ENCODE measurements around the gene SELENOO. TPM values are rescaled to one million over a fixed set of nuclear protein-coding genes. Genes with fewer than 3 reads are reported as not detected.

Gene SELENOO
- total and polyA plus RNA-seq, 3 donors from 2014 or later: 20.8 to 66.8 (median 57.9) TPM

- whole genome bisulfite sequencing, 2 donors: 0% methylated on average over 46 of the region's 70 CpGs; no CpG with 5 or more reads in 1 of the 2 donors
- TF ChIP-seq POLR2A (IDR thresholded peaks at IDR 0.05): no peak
- no peak overlapping the region for H3K27ac ChIP-seq
- peaks cover 4% of the 10 kb centered on the region for H3K4me1 ChIP-seq
- H3K4me3 ChIP-seq: peak overlapping the region; percentile 34 to 40
- intact Hi-C loops (cut with DNase I; ENCODE audit: low total_unique reads): no loop called here
- H3K9me3 ChIP-seq: no peaks in the 10 kb centered on the region
- H3K36me3 ChIP-seq (ENCODE audit: low read depth, missing control alignments): no peaks in the 10 kb centered on the region
- no peak for DNase-seq
- no peaks in the 10 kb centered on the region for H3K27me3 ChIP-seq
Observed at GRCh38 chr22:50169774-50170341, 31.0 kb upstream of the SELENOO start.

- H3K9me3 ChIP-seq: no peaks in the 10 kb centered on the region
- H3K4me3 ChIP-seq: peak within 1 kb of the TSS; percentile 36 to 40
- intact Hi-C loops (cut with DNase I; ENCODE audit: low total_unique reads): no loop called here
- peaks cover 4% of the 10 kb centered on the region for H3K4me1 ChIP-seq
- H3K36me3 ChIP-seq (ENCODE audit: low read depth, missing control alignments): no peaks in the 10 kb centered on the region
- H3K27ac ChIP-seq: no peak within 1 kb of the TSS
- H3K27me3 ChIP-seq: no peaks in the 10 kb centered on the region
- 18 to 46% methylated on average over 6 to 39 of the region's 105 CpGs for WGBS, 2 donors
- DNase-seq: no peak
- TF ChIP-seq CTCF (IDR thresholded peaks at IDR 0.05): no peak
- TF ChIP-seq POLR2A (IDR thresholded peaks at IDR 0.05): no peak
Observed at GRCh38 chr22:50170453-50171318, 30.1 kb upstream of the SELENOO start, which contains the start of gene PANX2. Gene PANX2, plus strand, starts transcription at chr22:50170731. Its CDS starts 0 bp downstream, at chr22:50170731.

- no peaks in the 10 kb centered on the region for H3K9me3 ChIP-seq
- H3K36me3 ChIP-seq (ENCODE audit: low read depth, missing control alignments): no peaks in the 10 kb centered on the region
- no peak for DNase-seq
- no peak overlapping the region for H3K27ac ChIP-seq
- intact Hi-C loops (cut with DNase I; ENCODE audit: low total_unique reads): no loop called here
- no peaks in the 10 kb centered on the region for H3K27me3 ChIP-seq
- TF ChIP-seq CTCF (IDR thresholded peaks at IDR 0.05): no peak
- no peak for TF ChIP-seq POLR2A (IDR thresholded peaks at IDR 0.05)
- peak overlapping the region in 1 of 2 donors; percentile 36 for H3K4me3 ChIP-seq
- peaks cover 4% of the 10 kb centered on the region for H3K4me1 ChIP-seq
- 48 to 74% methylated on average over 8 to 15 of the region's 15 CpGs for WGBS, 2 donors
Observed at GRCh38 chr22:50171319-50171964, 29.4 kb upstream of the SELENOO start.

- Histone ChIP-seq H3K27ac (no peak overlapping the region), H3K36me3 (ENCODE audit: low read depth, missing control alignments) (no peaks in the 10 kb centered on the region), H3K4me3 (no peak overlapping the region), H3K9me3 (no peaks in the 10 kb centered on the region), H3K27me3 (no peaks in the 10 kb centered on the region), H3K4me1 (peaks cover 4% of the 10 kb centered on the region)
- intact Hi-C loops (cut with DNase I; ENCODE audit: low total_unique reads): no loop called here
- no peak for DNase-seq
- 80 to 87% methylated on average over 11 to 13 of the region's 13 CpGs for WGBS, 2 donors
- TF ChIP-seq POLR2A (IDR thresholded peaks at IDR 0.05) (no peak), CTCF (IDR thresholded peaks at IDR 0.05) (no peak)
Observed at GRCh38 chr22:50171965-50172421, 28.8 kb upstream of the SELENOO start.
